GM19467 (cell line): Measurements from ENCODE around the gene GABRG3.
"Not testable (repeated sequence)": the region's sequence is repeated elsewhere in the genome, so short reads cannot be mapped to it uniquely, and the experiment has no call there.

Experiments used
- ATAC-seq: cut with Tn5 transposase; IDR thresholded peaks from one replicate; pipeline ENCODE4 v1.9.1; 2021; ENCODE audit warnings: mild to moderate bottlenecking, moderate library complexity; ENCODE audit not compliant: unreplicated experiment

The GABRG3 gene

DNA sequence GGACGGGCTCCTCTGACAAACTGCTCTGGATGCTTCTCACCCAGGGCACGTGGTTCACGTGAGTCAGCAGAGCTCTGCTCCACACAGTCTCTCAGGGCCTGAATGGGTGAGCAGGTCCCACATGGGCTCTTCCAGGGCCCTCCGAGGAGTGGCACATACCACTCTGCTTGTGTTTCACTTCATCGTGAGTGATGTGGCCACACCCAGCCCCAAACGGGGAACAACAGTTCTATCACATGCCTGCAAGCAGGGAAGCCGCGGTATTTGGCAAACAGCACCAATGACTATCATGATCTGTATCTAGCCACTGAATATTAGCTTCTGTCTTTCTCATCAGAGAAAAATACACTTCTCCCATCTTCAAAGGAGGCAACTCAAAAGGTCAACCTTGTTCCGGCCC lies 352.8 kb downstream of the GABRG3 start:
- ATAC-seq: no peak

GRCh38 chr15:27324886-27325615 lies 354.1 kb downstream of the GABRG3 start:
- ATAC-seq: no peak

DNA sequence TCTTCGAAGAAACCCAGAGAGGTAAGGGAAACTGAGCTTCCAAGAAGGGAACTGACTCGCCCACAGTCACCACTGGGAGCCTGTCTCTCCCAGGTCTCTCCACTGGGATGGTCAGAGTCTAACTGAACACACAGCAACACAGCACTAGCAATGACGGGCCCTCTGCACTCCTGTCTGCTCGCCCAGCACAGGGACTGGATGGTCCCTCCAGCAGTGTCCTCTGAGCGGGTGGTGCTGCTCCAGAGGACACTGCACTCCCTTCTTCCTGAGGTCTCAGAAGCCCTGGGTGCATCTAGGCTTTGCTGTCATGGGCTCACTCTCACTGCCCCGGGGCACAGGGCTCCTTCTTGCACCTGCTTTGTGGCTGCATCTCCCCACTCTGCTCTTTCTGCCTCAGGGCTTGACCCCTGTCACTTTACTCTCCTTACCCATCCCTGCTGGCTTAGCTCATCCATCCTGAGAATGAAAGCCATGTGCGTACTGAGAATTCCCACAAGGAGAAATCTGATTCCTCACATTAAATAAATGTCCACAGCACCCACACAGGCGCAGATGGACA lies 356.6 kb downstream of the GABRG3 start:
- no peak for ATAC-seq

DNA sequence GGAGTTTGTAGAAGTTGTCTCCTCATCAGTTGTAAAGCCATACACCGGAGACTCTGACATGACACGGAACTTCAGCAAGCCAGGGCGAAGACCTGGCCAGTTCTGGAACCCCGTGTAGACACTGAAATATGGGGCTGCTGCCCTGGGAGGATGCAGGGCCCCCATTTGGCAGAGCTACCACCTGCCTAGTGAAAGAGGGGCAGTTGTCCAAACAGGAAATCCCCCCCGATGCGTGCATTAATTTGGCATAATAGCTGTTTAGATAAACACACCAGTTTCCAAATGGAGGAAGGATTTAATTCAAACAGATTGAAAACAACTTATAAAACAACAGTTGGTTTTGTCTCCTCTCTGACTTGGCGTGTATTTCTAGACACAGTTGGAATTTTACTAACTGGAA lies 357.2 kb downstream of the GABRG3 start:
- no peak for ATAC-seq

DNA sequence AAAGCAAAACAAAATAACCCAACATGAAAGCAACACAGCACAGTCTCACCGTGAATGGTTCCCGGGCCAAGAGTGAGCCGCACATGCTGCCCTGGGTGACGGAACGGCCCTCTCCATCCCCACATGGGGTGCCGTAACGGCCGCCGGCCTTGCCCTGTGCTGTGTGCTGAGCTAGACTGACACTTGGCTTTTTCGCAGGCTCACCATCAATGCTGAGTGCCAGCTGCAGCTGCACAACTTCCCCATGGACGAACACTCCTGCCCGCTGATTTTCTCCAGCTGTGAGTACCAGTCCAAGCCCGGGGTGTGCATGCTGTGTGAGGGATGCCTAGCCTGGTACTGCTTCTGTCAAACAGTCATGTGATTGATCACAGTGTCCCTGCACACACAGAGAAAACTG lies 357.6 kb downstream of the GABRG3 start:
- no peak for ATAC-seq

DNA sequence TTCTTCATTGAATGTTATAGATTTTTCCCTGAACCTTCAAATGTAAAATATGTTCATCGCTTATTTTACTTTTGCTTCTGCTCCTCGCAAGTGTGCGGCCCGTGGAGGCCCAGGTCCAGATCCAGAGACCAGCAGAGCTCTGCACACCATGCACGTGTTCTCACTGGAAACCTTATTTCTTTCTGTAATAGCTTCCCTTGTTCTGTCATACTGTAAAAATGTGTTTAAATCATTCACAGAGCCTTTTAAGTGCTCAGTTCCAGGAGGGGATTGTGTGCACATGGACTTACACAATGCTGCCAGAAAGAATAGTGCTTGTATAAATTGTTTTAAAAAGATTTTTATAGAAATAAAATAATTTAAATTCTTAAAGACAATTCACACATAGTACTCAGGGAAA lies 359.3 kb downstream of the GABRG3 start:
- ATAC-seq: no peak

DNA sequence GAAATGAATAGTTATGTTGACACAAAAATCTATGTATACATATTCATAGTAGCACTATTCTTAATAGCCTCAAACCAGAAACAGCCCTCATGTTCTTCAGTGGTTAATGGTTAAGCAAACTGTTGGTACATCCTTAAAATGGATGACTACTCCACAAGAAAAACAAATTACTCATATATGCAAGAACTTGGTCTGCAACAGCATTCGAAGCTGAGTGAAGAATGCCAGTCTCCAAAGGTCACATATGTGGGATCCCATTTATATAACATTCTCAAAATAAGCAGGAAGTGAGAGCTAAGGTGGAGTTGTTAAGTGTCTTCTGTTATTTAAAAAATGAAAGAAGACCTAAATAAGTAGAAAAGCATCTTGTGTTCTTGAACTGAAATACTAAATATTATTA lies 365.7 kb downstream of the GABRG3 start:
- no peak for ATAC-seq

DNA sequence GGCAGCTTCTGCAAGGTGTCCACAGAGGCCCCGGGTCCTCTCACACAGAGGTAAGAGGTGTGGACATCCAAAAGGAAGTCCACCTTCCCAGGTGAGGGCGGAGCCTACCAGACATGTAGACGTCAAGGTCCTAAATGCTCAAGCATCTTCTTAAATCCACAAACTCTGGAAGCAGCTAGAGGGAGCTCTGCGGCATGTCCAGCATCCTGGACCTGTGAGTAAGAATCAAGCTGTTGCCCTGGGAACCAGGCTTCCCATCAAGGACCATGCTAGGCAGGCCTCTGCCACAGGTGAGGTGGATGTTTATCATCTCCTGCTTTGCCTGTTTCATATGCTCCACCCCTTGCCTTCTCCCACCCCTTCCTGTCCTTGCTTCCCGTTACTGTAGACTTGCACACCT lies 368.2 kb downstream of the GABRG3 start:
- ATAC-seq: no peak

DNA sequence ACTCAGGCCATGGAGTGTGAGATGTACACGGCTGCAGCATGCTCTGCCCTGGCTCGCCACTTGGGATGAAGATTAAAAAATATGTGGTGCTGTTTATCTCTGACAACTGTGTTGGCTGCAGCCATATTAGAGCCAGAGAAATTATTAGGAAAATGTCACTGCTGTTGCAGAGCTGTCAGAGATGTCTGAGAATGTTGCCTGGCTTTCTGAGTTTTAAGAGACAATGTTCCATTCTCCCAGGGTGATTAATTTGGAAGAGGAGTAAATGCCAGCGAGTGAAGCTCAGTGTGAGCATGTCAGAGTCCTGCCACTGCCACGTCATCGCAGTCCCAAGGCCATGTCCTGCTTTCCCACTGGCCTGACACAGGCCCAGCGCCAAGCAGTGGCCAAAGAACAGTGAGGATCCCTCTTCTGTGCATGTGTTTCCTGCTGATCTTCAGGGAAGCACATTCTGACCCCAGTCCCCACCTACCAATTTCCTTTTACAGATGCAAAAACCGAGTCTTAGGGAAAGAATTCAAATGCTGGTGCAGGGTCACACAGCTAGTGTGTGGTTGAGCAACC lies 370.9 kb downstream of the GABRG3 start:
- no peak for ATAC-seq

- no peak for ATAC-seq
Measured at GRCh38 chr15:27342991-27343390, 372.0 kb downstream of the GABRG3 start.

DNA sequence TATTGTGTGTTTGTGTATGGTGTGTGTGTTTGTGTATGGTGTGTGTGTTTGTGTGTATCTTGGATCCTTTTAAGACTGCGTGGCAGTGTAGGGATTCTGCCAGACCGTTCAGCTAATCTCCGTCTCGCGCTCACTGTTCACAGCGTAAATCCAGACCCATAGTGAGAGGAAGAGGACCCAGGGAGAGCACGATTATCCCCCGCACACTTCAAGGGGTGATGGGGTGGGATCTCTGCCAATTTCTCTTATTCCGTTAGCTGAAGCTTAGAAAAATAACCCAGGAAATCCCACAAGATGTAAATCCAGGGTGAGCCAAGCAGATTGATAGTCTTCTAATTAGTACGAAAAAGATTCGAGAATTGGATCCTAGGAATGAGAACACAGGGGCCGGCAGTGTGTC lies 381.2 kb downstream of the GABRG3 start:
- no peak for ATAC-seq

- no peak for ATAC-seq
Measured at GRCh38 chr15:27353856-27354255, 382.9 kb downstream of the GABRG3 start.

DNA sequence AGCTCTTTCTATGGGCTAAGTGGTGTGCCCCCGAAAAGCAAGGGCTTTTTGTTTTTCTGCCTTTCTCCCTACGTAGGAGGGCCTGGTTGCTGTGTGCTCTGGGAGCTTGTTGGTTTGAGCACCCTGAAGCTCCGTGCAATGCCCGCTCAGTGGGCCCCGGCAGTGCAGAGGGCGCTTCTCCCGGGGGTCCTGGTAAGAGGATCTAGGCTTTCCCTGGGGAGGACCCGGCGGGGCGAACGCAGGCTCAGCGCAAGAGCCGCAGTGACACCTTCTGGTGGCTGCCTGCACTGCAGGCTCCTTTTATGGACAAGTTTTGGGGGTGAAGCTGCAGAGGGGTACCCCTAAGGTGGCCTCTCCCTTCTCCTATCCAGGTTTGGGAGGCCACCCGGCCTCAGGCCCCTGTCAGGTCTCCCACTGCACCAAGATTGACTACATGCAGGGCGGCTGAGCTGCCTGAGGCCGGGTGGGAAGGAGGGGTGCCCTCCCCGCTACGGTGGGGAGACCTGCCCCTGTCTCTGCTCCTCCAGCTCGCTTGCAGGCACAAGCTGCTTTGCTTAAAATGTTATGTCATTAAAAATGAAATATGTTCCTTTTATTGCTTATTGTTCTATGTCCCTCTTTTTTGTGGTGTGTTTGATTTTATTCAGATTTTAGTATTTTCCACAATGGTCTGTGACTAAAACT lies 387.9 kb downstream of the GABRG3 start:
- ATAC-seq: no peak

DNA sequence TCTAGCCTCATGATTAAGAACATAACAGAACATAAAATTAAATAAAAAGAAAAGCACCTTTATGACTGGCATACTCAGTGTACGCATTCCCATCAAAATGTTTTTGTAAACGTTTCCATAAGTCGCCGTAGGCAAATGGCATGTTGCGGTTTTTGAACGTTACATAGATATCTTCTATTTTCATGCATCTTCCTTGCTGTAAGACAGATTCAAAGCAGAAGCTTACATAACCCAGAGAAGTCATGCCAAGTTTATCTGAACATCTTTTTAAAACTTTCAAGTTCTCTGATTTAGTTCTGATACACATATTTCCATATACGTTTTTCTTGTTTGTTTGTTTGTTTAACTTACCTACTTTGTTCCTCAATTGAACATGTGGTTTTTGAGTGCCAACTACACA lies 388.6 kb downstream of the GABRG3 start:
- ATAC-seq: no peak

GRCh38 chr15:27360316-27360715 lies 389.3 kb downstream of the GABRG3 start:
- ATAC-seq: no peak

- no peak for ATAC-seq
Measured at GRCh38 chr15:27361438-27361837, 390.5 kb downstream of the GABRG3 start.

- ATAC-seq: no peak
Measured at GRCh38 chr15:27365456-27365855, 394.5 kb downstream of the GABRG3 start.

DNA sequence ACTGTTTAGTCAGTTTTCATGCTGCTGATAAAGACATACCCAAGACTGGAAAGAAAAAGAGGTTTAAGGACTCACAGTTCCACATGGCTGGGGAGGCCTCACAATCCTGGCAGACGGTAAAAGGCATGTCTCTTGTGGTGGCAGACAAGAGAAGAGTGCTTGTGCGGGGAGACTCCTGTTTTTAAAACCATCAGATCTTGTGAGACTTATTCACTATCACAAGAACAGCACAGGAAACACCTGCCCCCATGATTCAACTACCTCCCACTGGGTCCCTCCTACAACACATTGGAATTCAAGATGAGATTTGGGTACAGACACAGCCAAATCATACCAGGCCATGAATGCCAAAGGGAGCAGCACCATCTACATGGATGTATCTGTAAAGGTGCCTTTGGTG lies 406.4 kb downstream of the GABRG3 start:
- not testable (repeated sequence) for ATAC-seq

DNA sequence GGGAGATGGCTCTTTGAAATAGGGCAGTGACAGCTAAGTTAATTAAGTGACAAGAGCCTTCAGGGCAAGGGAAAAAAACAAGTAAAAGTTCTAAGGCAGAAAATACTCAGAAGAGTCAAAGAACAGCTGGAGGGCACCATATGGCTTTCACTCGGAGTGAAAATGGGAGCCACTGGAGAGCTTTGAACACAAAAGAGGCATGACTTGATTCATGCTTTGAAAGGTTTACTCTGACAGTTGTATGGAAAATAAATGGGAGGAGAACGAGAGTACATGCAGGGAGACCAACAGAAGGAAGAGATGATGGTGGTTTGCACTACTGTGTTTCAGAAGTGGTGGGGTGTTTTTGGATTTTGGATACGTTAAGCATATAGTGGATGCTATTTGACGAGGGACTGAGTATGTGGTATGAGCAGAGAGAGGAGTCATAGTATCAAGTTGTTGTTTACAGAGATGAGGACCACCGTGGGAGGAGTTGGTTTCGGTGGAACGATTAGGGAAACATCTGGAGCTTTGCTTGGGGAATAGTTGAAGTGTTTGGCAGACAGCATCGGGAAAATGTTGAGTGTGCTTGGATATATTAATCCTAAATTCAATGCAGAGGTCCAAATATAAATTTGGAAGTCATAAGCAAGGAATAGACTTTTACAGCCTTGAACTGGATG lies 411.5 kb downstream of the GABRG3 start:
- no peak for ATAC-seq

DNA sequence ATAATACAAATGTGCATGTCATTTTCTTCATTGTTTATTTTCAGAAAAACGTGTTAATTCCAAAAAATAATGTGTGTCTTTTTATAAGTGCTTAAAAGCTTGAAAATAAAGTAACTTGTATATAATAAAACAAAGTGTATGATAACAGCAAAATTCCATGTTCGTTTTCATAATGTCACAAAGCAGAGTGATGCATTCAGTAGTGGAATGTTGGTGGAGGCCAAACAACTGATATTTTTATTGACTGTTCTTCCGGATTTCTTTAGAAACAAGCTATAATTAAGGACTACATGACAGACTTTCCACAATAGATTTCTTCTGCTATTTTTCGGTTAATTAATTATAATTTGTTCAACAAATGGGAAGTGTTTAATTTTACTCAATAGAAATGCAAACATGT lies 412.7 kb downstream of the GABRG3 start:
- no peak for ATAC-seq

- ATAC-seq: no peak
Measured at GRCh38 chr15:27392163-27392562, 421.2 kb downstream of the GABRG3 start.

- no peak for ATAC-seq
Measured at GRCh38 chr15:27396521-27396920, 425.5 kb downstream of the GABRG3 start.
